Sigmoid colon (tissue), 7 donors: ENCODE results near the gene ANGEL2. TPM values are rescaled to one million over a fixed set of nuclear protein-coding genes. Genes with fewer than 3 reads are reported as not detected.
A peak's percentile ranks its signal among the peaks of the same experiment; 100 is the strongest.

ENCODE experiments used
- DNase-seq: peaks from one replicate; pipeline ENCODE4 v3.0.0-alpha.2; 2019
- H3K27ac ChIP-seq, 4 donors: fragments of 200-600 bp; sonication (generic); one replicate each; pipeline ENCODE4 v1.5.1; 2016 to 2019; ENCODE audit warnings: mild to moderate bottlenecking in 1 of 4
- H3K27me3 ChIP-seq, 3 donors: fragments of 200-600 bp; sonication (generic); one replicate each; pipeline ENCODE4 v1.5.1; 2019; ENCODE audit warnings: mild to moderate bottlenecking in 1 of 3
- H3K36me3 ChIP-seq, 4 donors: fragments of 200-600 bp; sonication (generic); one replicate each; pipeline ENCODE4 v1.5.1; 2016 to 2019
- H3K4me1 ChIP-seq, 4 donors: fragments of 200-600 bp; sonication (generic); one replicate each; pipeline ENCODE4 v1.5.1; 2017 to 2019
- H3K4me3 ChIP-seq, 4 donors: fragments of 200-600 bp; sonication (generic); one replicate each; pipeline ENCODE4 v1.5.1; 2017 to 2019; ENCODE audit warnings: mild to moderate bottlenecking in 2 of 4, moderate library complexity in 1 of 4
- H3K9me3 ChIP-seq, 4 donors: fragments of 200-600 bp in 3 of 4; sonication (generic) in 3 of 4; one replicate each; pipeline versions ENCODE4 v1.5.1 to v1.6.1; 2013 to 2019
- CTCF ChIP-seq, 4 experiments: fragments of 450-650 bp in 3 of 4; fragments of 200-600 bp in 1 of 4; IDR thresholded peaks; one replicate each; pipeline ENCODE4 v1.5.1; 2016 to 2019; ENCODE audit warnings: antibody characterized with exemption in 4 of 4, mild to moderate bottlenecking in 3 of 4, moderate library complexity in 2 of 4
- EP300 ChIP-seq, 4 donors: sonication (generic); formaldehyde crosslinking; IDR thresholded peaks; one replicate each; pipeline ENCODE4 v1.6.1; 2017; ENCODE audit warnings: antibody characterized with exemption in 4 of 4
- POLR2A ChIP-seq, 2 donors: fragments of 450-650 bp; IDR thresholded peaks; one replicate each; pipeline ENCODE4 v1.6.1; 2016; ENCODE audit warnings: antibody characterized with exemption in 2 of 2, mild to moderate bottlenecking in 2 of 2, moderate library complexity in 2 of 2
- POLR2AphosphoS5 ChIP-seq, 4 donors: sonication (generic); formaldehyde crosslinking; IDR thresholded peaks; one replicate each; pipeline ENCODE4 v1.6.1; 2017; ENCODE audit warnings: antibody characterized with exemption in 4 of 4
- WGBS, 2 donors: extraction: QIAGEN DNeasy Blood & Tissue Kit; methylation state at CpG; one replicate each; pipeline ENCODE4 v1.1.7; 2013; 5-methylcytosine and 5-hydroxymethylcytosine counted together
- intact Hi-C: fragments of 100-400 bp; cut with DNase I; formaldehyde crosslinking; loops from one replicate; pipeline ENCODE4 v1.15.1; 2023
- polyA plus RNA-seq, 3 donors: library from polyadenylated mRNA; stranded (reverse); fragments of 200-250 nt; gene quantifications; one replicate each; pipeline ENCODE4 v1.2.3, GENCODE V29; 2013
- total RNA-seq, 4 donors: library from RNA; depleted of rRNA; stranded (reverse); fragments of >200 nt; gene quantifications; one replicate each; pipeline ENCODE4 v1.1.0, GENCODE V29; 2016
- donor health status: healthy with polysubstance abuse.
- donor health status: Bipolar disorder and iron deficiency.
- donor health status: healthy.

Gene ANGEL2
- total and polyA plus RNA-seq, 7 donors = 10.8 to 57.8 (median 37.9) TPM

- TF ChIP-seq EP300 (IDR thresholded peaks at IDR 0.05) (no peak), CTCF (IDR thresholded peaks at IDR 0.05) (no peak), POLR2AphosphoS5 (IDR thresholded peaks at IDR 0.05) (no peak), POLR2A (IDR thresholded peaks at IDR 0.05) (no peak)
- no peak for DNase-seq
- no peaks in the 10 kb centered on the region for H3K36me3 ChIP-seq
- no peaks in the 10 kb centered on the region for H3K9me3 ChIP-seq
- 84 to 90% methylated on average over 8 of the region's 8 CpGs for WGBS, 2 donors
- peaks cover 0 to 28% (median 12%) of the 10 kb centered on the region in 3 donors for H3K27me3 ChIP-seq
- no peak overlapping the region for H3K27ac ChIP-seq
- intact Hi-C loops = no loop called here
- peaks cover 0 to 23% (median 19%) of the 10 kb centered on the region in 4 donors for H3K4me1 ChIP-seq
- no peak overlapping the region for H3K4me3 ChIP-seq
These were observed 63.1 kb downstream of the ANGEL2 start for GRCh38 chr1:212952641-212952976.

- DNase-seq = no peak
- Histone ChIP-seq H3K9me3 (no peaks in the 10 kb centered on the region), H3K4me3 (peak overlapping the region in 2 of 4 donors; percentile 56 to 59), H3K27me3 (peaks cover 0 to 28% (median 12%) of the 10 kb centered on the region in 3 donors), H3K4me1 (peaks cover 0 to 23% (median 19%) of the 10 kb centered on the region in 4 donors), H3K27ac (no peak overlapping the region), H3K36me3 (no peaks in the 10 kb centered on the region)
- intact Hi-C loops = no loop called here
- 78 to 83% methylated on average over 4 of the region's 4 CpGs for WGBS, 2 donors
- TF ChIP-seq EP300 (IDR thresholded peaks at IDR 0.05) = no peak
- no peak for TF ChIP-seq CTCF (IDR thresholded peaks at IDR 0.05)
- no peak for TF ChIP-seq POLR2AphosphoS5 (IDR thresholded peaks at IDR 0.05)
- no peak for TF ChIP-seq POLR2A (IDR thresholded peaks at IDR 0.05)
These were observed 63.6 kb downstream of the ANGEL2 start for GRCh38 chr1:212951947-212952640.

- H3K27ac ChIP-seq = peak overlapping the region in 2 of 4 donors; percentile 45 to 51
- DNase-seq = no peak
- WGBS, 2 donors = 7 to 9% methylated on average over 72 of the region's 72 CpGs
These were observed 64.3 kb downstream of the ANGEL2 start for GRCh38 chr1:212951126-212951946.

More at GRCh38 chr1:212951126-212951946, 64.3 kb downstream of the ANGEL2 start:
- TF ChIP-seq POLR2AphosphoS5 (IDR thresholded peaks at IDR 0.05) (no peak), EP300 (IDR thresholded peaks at IDR 0.05) (no peak), POLR2A (IDR thresholded peaks at IDR 0.05) (no peak), CTCF (IDR thresholded peaks at IDR 0.05) (no peak)
- Histone ChIP-seq H3K27me3 (peaks cover 0 to 28% (median 12%) of the 10 kb centered on the region in 3 donors), H3K9me3 (no peaks in the 10 kb centered on the region), H3K4me3 (peak overlapping the region; percentile 28 to 59 (median 48)), H3K4me1 (peaks cover 0 to 23% (median 19%) of the 10 kb centered on the region in 4 donors), H3K36me3 (no peaks in the 10 kb centered on the region)
- intact Hi-C loops = no loop called here
